Kidney capillary endothelial cell (primary cell): Measurements from ENCODE around the gene KLRC1.
"Not testable (repeated sequence)": the region's sequence is repeated elsewhere in the genome, so short reads cannot be mapped to it uniquely, and the experiment has no call there.

Experiments used
- DNase-seq: peaks from one replicate; pipeline ENCODE4 v3.0.0-alpha.2; 2018; ENCODE audit warnings: low spot score

The KLRC1 gene

GRCh38 chr12:10453156-10453555 is at the start of gene KLRC1:
TSS of gene KLRC1 (minus strand) at chr12:10453377. CDS start at chr12:10451156, 2,221 bp downstream.
- no peak for DNase-seq

GRCh38 chr12:10501030-10501429 is 47.9 kb upstream of the KLRC1 start:
- DNase-seq: no peak

- no peak for DNase-seq
Observed at GRCh38 chr12:10498042-10498441, 44.9 kb upstream of the KLRC1 start.

DNA sequence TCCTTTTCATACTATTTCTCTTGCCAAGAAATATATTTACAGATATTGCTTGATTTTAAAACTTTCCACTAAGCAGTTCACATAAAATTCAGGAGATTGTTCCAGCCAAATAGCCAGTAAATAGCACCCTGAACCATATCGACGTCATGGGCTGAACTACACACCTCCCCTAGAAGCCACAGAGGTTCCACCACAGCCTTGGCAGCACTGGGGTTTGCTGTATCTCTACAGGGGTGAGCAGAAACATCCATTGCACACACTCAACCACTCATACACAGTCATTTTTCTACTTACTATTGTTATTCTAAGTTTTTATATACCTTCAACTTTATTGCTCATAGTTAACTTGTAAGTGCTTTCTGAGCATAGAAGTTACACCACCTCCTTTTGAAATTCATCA is 44.4 kb upstream of the KLRC1 start:
- no peak for DNase-seq

DNA sequence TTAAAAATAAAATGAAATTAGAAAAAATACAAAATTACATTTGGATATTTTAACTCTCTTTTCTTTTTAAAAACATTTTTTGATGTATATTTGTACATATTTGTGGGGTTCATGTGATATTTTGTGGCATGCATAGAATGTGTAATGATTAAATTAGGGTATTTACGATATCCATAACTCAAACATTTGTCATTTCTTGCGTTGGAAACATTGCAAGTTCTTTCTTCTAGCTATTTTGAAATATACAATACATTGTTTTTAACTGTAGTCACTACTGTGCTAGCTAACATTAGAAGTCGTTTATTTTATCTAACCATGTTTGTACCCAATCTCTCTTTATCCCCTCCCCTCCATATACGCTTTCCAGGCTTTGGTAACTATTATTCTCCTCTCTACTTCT is 38.6 kb upstream of the KLRC1 start:
- DNase-seq: no peak

- not testable (repeated sequence) for DNase-seq
Observed at GRCh38 chr12:10487328-10487727, 34.2 kb upstream of the KLRC1 start.

- DNase-seq: not testable (repeated sequence)
Observed at GRCh38 chr12:10481901-10482300, 28.7 kb upstream of the KLRC1 start.

- DNase-seq: not testable (repeated sequence)
Observed at GRCh38 chr12:10472808-10473207, 19.6 kb upstream of the KLRC1 start.

GRCh38 chr12:10469701-10470100 is 16.5 kb upstream of the KLRC1 start:
- no peak for DNase-seq

DNA sequence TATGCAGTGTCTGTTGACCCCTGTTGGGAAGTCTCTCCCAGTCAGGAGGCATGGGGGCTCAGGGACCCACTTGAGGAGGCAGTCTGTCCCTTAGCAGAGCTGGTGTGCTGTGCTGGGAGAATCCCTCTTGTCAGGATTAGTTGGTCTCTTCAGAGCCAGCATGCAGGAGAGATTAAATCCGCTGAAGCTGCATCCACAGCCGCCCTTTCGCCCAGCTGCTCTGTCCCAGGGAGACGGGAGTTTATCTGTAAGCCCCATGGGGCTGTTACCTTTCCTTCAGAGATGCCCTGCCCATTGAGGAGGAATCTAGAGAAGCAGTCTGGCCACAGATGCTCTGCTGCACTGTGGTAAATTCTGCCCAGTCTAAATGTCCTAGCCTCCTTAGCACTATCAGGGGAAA is 13.1 kb upstream of the KLRC1 start:
- DNase-seq: no peak

GRCh38 chr12:10457760-10458159 is 4.6 kb upstream of the KLRC1 start:
- DNase-seq: no peak

- DNase-seq: no peak
Observed at GRCh38 chr12:10456856-10457255, 3.7 kb upstream of the KLRC1 start.

DNA sequence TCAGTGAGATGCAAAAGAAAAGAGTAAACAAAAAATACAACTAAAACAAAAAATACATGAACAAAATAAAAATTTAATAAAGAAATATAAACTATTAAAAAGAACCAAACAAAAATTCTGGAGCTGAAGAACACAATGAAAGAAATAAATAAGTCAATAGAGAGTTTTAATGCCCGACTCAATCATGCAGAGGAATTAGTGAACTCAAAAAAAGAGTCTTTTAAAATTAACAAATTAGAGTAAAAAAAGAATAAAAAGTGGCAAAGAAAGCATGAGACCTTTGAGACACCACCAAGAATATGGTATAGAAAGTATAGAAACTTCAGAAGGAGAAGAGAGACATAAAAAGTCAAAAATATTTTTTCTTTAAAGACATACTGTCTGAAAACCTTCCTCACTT is 2.6 kb upstream of the KLRC1 start:
- no peak for DNase-seq

DNA sequence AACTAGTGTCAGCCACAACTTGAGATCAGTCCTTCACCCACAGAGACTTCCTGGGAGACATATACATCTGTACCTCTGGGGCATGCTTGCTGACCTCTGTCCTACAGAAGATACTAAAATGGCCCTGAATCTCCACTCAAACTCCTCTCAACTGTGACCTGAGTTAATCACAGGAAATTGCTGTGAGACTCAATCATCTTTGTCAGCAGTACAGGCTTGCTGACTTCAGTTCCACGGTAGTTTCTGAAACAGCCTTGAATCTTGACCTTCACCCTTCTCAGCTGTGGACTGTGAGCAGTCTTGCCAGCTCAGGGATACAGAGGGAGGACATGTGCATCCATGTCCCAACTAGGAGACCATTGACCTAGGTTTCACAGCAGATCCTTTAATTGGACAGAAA is 1.4 kb upstream of the KLRC1 start:
- DNase-seq: no peak

GRCh38 chr12:10448236-10448635 is 4.9 kb downstream of the KLRC1 start:
- DNase-seq: no peak

DNA sequence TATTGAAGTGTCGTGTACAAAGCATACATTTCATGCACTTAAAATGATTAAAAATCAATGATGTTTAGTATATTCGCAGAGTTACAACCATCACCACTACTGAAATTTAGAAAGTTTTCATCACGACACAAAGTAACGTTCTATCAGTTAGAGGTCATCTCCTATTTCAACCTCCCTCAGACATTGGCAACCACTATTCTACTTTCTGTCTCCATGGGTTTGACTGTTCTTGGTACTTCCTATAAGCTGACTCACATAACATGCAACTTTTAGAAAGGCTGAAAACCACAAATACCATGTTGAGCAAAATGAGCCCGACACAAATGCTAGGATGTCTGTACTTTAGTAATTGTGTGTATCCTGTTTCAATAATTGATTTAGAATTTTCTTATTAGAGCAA is 7.1 kb downstream of the KLRC1 start:
- DNase-seq: not testable (repeated sequence)

GRCh38 chr12:10441144-10441543 is 12.0 kb downstream of the KLRC1 start:
- DNase-seq: not testable (repeated sequence)

DNA sequence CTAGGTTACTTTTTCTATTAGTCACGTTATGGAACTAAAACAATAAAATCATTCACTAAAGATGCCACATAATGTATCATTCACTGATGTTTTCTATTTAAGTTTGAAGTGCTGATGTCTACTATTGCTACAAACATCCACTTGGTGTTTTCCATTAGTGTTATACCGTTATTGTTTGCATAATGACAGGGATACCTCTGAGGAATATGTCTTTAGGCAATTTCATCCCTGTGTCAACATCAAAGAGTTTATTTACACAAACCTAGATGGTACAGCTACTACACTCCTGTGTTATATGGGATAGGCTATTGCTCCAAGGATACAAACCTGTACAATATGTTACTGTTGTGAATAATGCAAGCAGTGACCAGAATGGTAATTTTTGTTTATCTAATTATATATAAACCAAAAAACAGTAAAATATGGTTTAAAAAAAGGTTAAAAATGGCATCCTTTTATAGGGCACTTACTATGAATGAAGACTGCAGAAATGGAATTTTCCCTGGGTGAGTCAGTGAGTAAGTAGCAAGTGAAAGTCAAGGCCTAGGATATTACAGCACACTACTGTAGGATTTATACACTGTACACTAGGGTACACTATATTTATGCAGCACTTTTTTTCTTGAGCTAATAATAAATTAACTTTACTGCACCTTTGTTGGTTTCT is 13.4 kb downstream of the KLRC1 start:
- DNase-seq: not testable (repeated sequence)

- DNase-seq: not testable (repeated sequence)
Observed at GRCh38 chr12:10437601-10438000, 15.6 kb downstream of the KLRC1 start.

DNA sequence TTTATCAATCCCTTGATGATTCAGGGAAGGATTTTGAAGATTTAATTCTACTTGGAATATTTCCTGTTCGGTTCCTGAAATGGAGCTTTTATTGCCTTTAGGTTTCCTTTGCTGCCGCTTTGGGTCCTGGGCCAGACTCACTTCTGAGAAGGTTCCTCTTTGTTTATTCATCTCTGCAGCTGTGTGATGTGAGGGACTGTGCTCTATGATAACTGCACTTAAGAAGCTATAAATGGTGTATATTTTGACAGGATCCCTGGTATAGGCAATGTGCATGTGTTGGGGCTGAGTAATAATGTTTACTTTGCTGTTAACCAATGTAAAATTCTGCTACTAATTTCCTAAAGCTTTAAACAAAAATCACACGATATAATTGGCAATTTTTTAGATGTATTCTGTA is 17.4 kb downstream of the KLRC1 start, which contains the start of gene KLRC2:
Gene KLRC2, minus strand, starts transcription at position 195 of the 400 bp plus-strand sequence. Its CDS starts 24 bp downstream, at position 171.
- not testable (repeated sequence) for DNase-seq

DNA sequence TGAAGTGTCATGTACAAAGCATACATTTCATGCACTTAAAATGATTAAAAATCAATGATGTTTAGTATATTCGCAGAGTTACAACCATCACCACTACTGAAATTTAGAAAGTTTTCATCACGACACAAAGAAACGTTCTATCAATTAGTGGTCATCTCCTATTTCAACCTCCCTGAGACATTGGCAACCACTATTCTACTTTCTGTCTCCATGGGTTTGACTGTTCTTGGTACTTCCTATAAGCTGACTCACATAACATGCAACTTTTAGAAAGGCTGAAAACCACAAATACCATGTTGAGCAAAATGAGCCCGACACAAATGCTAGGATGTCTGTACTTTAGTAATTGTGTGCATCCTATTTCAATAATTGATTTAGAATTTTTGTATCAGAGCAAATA is 22.6 kb downstream of the KLRC1 start:
- DNase-seq: not testable (repeated sequence)

- DNase-seq: not testable (repeated sequence)
Observed at GRCh38 chr12:10425938-10426337, 27.2 kb downstream of the KLRC1 start.

DNA sequence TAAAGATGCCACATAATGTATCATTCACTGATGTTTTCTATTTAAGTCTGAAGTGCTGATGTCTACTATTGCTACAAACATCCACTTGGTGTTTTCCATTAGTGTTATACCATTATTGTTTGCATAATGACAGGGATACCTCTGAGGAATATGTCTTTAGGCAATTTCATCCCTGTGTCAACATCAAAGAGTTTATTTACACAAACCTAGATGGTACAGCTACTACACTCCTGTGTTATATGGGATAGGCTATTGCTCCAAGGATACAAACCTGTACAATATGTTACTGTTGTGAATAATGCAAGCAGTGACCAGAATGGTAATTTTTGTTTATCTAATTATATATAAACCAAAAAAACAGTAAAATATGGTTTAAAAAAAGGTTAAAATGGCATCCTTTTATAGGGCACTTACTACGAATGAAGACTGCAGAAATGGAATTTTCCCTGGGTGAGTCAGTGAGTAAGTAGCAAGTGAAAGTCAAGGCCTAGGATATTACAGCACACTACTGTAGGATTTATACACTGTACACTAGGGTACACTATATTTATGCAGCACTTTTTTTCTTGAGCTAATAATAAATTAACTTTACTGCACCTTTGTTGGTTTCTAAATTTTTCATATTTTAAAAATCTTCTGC is 28.8 kb downstream of the KLRC1 start:
- DNase-seq: not testable (repeated sequence)

DNA sequence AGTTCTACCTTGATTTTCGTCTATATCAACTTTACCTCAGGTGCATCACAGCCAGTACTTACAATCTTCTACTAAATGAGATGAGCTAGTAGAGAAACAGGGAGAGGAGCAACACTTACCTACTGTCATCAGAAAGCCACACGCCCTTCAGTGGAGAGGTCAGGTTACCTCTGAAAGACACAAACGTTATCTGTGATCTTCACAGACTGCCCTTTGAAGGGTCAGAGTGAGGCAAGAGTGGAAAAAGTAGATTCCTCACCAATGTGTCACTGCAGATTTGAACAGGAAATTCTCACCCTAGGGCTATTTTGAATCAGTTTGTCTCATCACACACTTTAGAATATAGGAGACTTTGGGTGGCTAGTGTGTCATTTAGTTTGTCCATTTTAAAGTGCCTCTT is 31.0 kb downstream of the KLRC1 start:
- DNase-seq: not testable (repeated sequence)
